HCT116 (cell line): ENCODE measurements around the gene CLEC17A. TPM values are rescaled to one million over a fixed set of nuclear protein-coding genes. Genes with fewer than 3 reads are reported as not detected.

Experiments used
- ATAC-seq: fragments of 200-7000 bp; cut with Tn5 transposase; 2 replicates; pipeline ENCODE4 v1.9.1; 2020; ENCODE audit warnings: mild to moderate bottlenecking, moderate library complexity
- BruUV-seq: library from RNA; stranded (reverse); fragments of 400-500 nt; replicated peaks from 2 replicates; lab custom pipeline; 2021; lab: Mats Ljungman, UMichigan
- CTCF ChIA-PET: fragments of 300-600 bp; sonication (Branson Sonifier 250); formaldehyde crosslinking; loops from one replicate; lab custom pipeline; 2021; ENCODE audit warnings: antibody characterized with exemption; lab: Charles Lee
- POLR2A ChIA-PET: fragments of 300-600, 350-600 bp; sonication (Branson Sonifier 250); formaldehyde crosslinking; loops from one replicate; lab custom pipeline; 2021; ENCODE audit warnings: antibody characterized with exemption; lab: Charles Lee
- RAD21 ChIA-PET, 2 experiments: fragments of 300-600 bp; sonication (Branson Sonifier 250); formaldehyde crosslinking; loops; one replicate each; lab custom pipeline; 2023; ENCODE audit warnings: low total read pairs in 2 of 2; ENCODE audit not compliant: uncharacterized antibody in 2 of 2, unreplicated experiment in 2 of 2, low non-redundant PET in 1 of 2; lab: Charles Lee
- DNase-seq: peaks from one replicate; pipeline ENCODE4 v3.0.0-alpha.2; 2010; ENCODE audit warnings: low read depth, low spot score
- H2AFZ ChIP-seq: fragments of 200-600 bp; shearing (Covaris generic), sonication (generic); 2 replicates; pipeline ENCODE4 v1.6.1; 2017; ENCODE audit warnings: low read depth, mixed run types, mixed read lengths, antibody characterized with exemption, low read length; ENCODE audit not compliant: poor library complexity, severe bottlenecking
- H3K27ac ChIP-seq: 2 replicates; pipeline ENCODE4 v1.5.1; 2012; ENCODE audit warnings: low read depth, low read length
- H3K27me3 ChIP-seq: fragments of 200-600 bp; sonication (generic); 2 replicates; pipeline ENCODE4 v1.6.1; 2016; ENCODE audit warnings: mixed run types, low read length, mixed read lengths; ENCODE audit not compliant: insufficient read depth
- H3K36me3 ChIP-seq, 2 experiments: fragments of 200-500 bp in 1 of 2; fragments of 200-600 bp in 1 of 2; sonication (Bioruptor generic) in 1 of 2; sonication (generic) in 1 of 2; 2 replicates each; pipeline versions ENCODE4 v1.5.1 to v1.6.1; 2014 to 2016; ENCODE audit warnings: low read length in 2 of 2, inconsistent platforms in 1 of 2, mixed read lengths in 1 of 2, mixed run types in 1 of 2; ENCODE audit not compliant: insufficient read depth in 2 of 2, control insufficient read depth in 1 of 2
- H3K4me1 ChIP-seq, 2 experiments: fragments of 200-600 bp in 1 of 2; sonication (generic) in 1 of 2; 2 replicates each; pipeline versions ENCODE4 v1.5.1 to v1.6.1; 2012 to 2017; ENCODE audit warnings: low read length in 2 of 2, inconsistent platforms in 1 of 2, mild to moderate bottlenecking in 1 of 2, mixed read lengths in 1 of 2, mixed run types in 1 of 2, moderate library complexity in 1 of 2; ENCODE audit not compliant: insufficient read depth in 2 of 2, control insufficient read depth in 1 of 2
- H3K4me2 ChIP-seq: fragments of 200-600 bp; sonication (generic); 2 replicates; pipeline ENCODE4 v1.6.1; 2017; ENCODE audit warnings: mixed run types, low read length, mixed read lengths
- H3K4me3 ChIP-seq, 2 experiments: fragments of 200-600 bp in 1 of 2; sonication (generic) in 1 of 2; replicated peaks in 1 of 2; 2 replicates each; pipeline ENCODE4 v1.5.1; 2011 to 2016; ENCODE audit warnings: low read length in 2 of 2, control low read depth in 1 of 2, low read depth in 1 of 2, mild to moderate bottlenecking in 1 of 2, mixed read lengths in 1 of 2, mixed run types in 1 of 2
- H3K79me2 ChIP-seq: fragments of 200-600 bp; sonication (generic); 2 replicates; pipeline ENCODE4 v1.6.1; 2017; ENCODE audit warnings: mild to moderate bottlenecking, mixed run types, low read length, moderate library complexity, mixed read lengths; ENCODE audit not compliant: insufficient read depth
- H3K9ac ChIP-seq: fragments of 200-600 bp; sonication (generic); 2 replicates; pipeline ENCODE4 v1.6.1; 2016; ENCODE audit warnings: low read length, mixed read lengths
- H3K9me2 ChIP-seq: fragments of 200-600 bp; sonication (generic), shearing (Covaris generic); 2 replicates; pipeline ENCODE4 v1.6.1; 2017; ENCODE audit warnings: mixed run types, mild to moderate bottlenecking, moderate library complexity; ENCODE audit not compliant: insufficient read depth
- H3K9me3 ChIP-seq, 2 experiments: fragments of 200-500 bp in 1 of 2; fragments of 200-600 bp in 1 of 2; sonication (Bioruptor generic) in 1 of 2; sonication (generic) in 1 of 2; 2 replicates each; pipeline ENCODE4 v1.6.1; 2014 to 2017; ENCODE audit warnings: low read length in 2 of 2, mixed read lengths in 2 of 2, inconsistent platforms in 1 of 2, low read depth in 1 of 2, mild to moderate bottlenecking in 1 of 2, mixed run types in 1 of 2, moderate library complexity in 1 of 2; ENCODE audit not compliant: control insufficient read depth in 1 of 2, insufficient read depth in 1 of 2
- H4K20me1 ChIP-seq: fragments of 200-600 bp; sonication (generic), shearing (Covaris generic); 2 replicates; pipeline ENCODE4 v1.6.1; 2017; ENCODE audit warnings: mixed run types, mild to moderate bottlenecking, moderate library complexity; ENCODE audit not compliant: insufficient read depth
- CBX3 ChIP-seq: IDR thresholded peaks from 2 replicates; pipeline ENCODE4 v1.6.1; 2012; ENCODE audit warnings: low read depth
- EGR1 ChIP-seq: IDR thresholded peaks from 2 replicates; pipeline ENCODE4 v1.6.1; 2012; ENCODE audit warnings: low read depth
- ELF1 ChIP-seq: IDR thresholded peaks from 2 replicates; pipeline ENCODE4 v1.6.1; 2012; ENCODE audit warnings: low read depth, borderline replicate concordance
- EZH2phosphoT487 ChIP-seq: fragments of 200-600 bp; IDR thresholded peaks from 2 replicates; pipeline ENCODE4 v1.6.1; 2018; ENCODE audit warnings: antibody characterized with exemption, borderline replicate concordance
- FOSL1 ChIP-seq: IDR thresholded peaks from 2 replicates; pipeline ENCODE4 v1.6.1; 2012; ENCODE audit warnings: low read depth
- JUND ChIP-seq: IDR thresholded peaks from 2 replicates; pipeline ENCODE4 v1.6.1; 2012
- POLR2A ChIP-seq: IDR thresholded peaks from 2 replicates; pipeline ENCODE4 v1.7.0; 2011; ENCODE audit warnings: borderline replicate concordance; ENCODE audit not compliant: insufficient read depth, insufficient read length; ENCODE audit errors: extremely low read depth
- RAD21 ChIP-seq: IDR thresholded peaks from 2 replicates; pipeline ENCODE4 v1.6.1; 2012; ENCODE audit warnings: low read depth, mild to moderate bottlenecking
- SIN3A ChIP-seq: IDR thresholded peaks from 2 replicates; pipeline ENCODE4 v1.6.1; 2012; ENCODE audit warnings: low read depth
- SRF ChIP-seq: IDR thresholded peaks from 2 replicates; pipeline ENCODE4 v1.6.1; 2012; ENCODE audit warnings: low read depth
- TCF7L2 ChIP-seq: IDR thresholded peaks from 2 replicates; pipeline ENCODE4 v1.7.0; 2011; ENCODE audit warnings: borderline replicate concordance, inconsistent platforms; ENCODE audit not compliant: insufficient read depth, insufficient read length; ENCODE audit errors: extremely low read depth
- YY1 ChIP-seq: IDR thresholded peaks from 2 replicates; pipeline ENCODE4 v1.6.1; 2011; ENCODE audit warnings: low read length, low read depth, moderate library complexity, mild to moderate bottlenecking; ENCODE audit not compliant: insufficient replicate concordance; ENCODE audit errors: extremely low read depth
- ZFX ChIP-seq: fragments of 450-650 bp; IDR thresholded peaks from 2 replicates; pipeline ENCODE4 v1.6.1; 2017
- ZNF274 ChIP-seq: fragments of 200-500 bp; sonication (Bioruptor generic); IDR thresholded peaks from 2 replicates; pipeline ENCODE4 v1.6.1; 2014; ENCODE audit warnings: mild to moderate bottlenecking, low read depth, low read length, inconsistent platforms
- intact Hi-C: fragments of 100-400 bp; cut with micrococcal nuclease; formaldehyde crosslinking; loops from 2 replicates; pipeline ENCODE4 v1.10.0; 2022
- total RNA-seq: library from RNA; stranded (reverse); gene quantifications from one replicate; pipeline ENCODE4 v1.2.1, GENCODE V29; 2021; ENCODE audit not compliant: unreplicated experiment
- TF ChIP-seq, protein P1 (sequence below): IDR thresholded peaks from 2 replicates; pipeline ENCODE4 v1.6.1; 2011; ENCODE audit warnings: mild to moderate bottlenecking, low read length, moderate library complexity; ENCODE audit not compliant: insufficient replicate concordance; ENCODE audit errors: extremely low read depth
- TF ChIP-seq, protein P2 (sequence below): IDR thresholded peaks from 2 replicates; pipeline ENCODE4 v1.6.1; 2012; ENCODE audit warnings: low read depth
- TF ChIP-seq, protein P3 (sequence below): IDR thresholded peaks from 2 replicates; pipeline ENCODE4 v1.6.1; 2012
- TF ChIP-seq, protein P4 (sequence below): IDR thresholded peaks from 2 replicates; pipeline ENCODE4 v1.6.1; 2012

The CLEC17A gene
- total RNA-seq, 1 experiment from 2014 or later: not detected

DNA sequence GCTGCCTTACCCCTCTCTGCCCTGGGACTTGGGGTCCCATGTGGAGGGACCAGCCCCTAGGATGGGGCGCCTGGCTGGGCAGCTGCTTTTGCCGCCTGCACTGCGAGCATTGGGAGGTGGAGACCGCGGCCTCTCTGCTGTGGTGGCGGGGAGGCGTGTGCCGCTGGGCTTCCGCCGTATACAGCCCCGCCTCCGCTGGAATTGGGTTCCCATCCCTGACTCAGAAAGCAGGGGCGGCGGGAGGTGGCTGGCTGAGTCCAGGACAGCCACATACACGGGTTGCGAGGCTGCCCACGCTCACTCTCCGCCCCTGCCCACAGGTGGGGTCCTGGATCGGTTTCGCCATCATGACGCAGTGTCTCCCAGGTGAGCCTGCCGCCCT, 17.6 kb upstream of the CLEC17A start:
- no peak overlapping the region for H3K4me3 ChIP-seq
- ChIA-PET RAD21 (no interaction called here), POLR2A (no interaction called here), CTCF (no interaction called here)
- BruUV-seq: TSS peak; percentile 84
- H2AFZ ChIP-seq: no peak overlapping the region
- no peaks in the 10 kb centered on the region for H3K9me3 ChIP-seq
- intact Hi-C loops: no loop called here
- no peak overlapping the region for H3K4me2 ChIP-seq
- ATAC-seq: no peak
- peaks cover 53% of the 10 kb centered on the region for H3K79me2 ChIP-seq
- no peak for DNase-seq
- H3K27ac ChIP-seq: no peak overlapping the region
- peaks cover 7 to 19% of the 10 kb centered on the region in 2 experiments; a peak in 3 of 4 replicates for H3K4me1 ChIP-seq
- peaks cover 0 to 4% of the 10 kb centered on the region in 2 experiments; a peak in 2 of 4 replicates for H3K36me3 ChIP-seq
- no peaks in the 10 kb centered on the region for H3K9me2 ChIP-seq
- H3K27me3 ChIP-seq: no peaks in the 10 kb centered on the region
- TF ChIP-seq, protein P1, sequence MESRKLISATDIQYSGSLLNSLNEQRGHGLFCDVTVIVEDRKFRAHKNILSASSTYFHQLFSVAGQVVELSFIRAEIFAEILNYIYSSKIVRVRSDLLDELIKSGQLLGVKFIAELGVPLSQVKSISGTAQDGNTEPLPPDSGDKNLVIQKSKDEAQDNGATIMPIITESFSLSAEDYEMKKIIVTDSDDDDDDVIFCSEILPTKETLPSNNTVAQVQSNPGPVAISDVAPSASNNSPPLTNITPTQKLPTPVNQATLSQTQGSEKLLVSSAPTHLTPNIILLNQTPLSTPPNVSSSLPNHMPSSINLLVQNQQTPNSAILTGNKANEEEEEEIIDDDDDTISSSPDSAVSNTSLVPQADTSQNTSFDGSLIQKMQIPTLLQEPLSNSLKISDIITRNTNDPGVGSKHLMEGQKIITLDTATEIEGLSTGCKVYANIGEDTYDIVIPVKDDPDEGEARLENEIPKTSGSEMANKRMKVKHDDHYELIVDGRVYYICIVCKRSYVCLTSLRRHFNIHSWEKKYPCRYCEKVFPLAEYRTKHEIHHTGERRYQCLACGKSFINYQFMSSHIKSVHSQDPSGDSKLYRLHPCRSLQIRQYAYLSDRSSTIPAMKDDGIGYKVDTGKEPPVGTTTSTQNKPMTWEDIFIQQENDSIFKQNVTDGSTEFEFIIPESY: no peak
- TF ChIP-seq, protein P2, sequence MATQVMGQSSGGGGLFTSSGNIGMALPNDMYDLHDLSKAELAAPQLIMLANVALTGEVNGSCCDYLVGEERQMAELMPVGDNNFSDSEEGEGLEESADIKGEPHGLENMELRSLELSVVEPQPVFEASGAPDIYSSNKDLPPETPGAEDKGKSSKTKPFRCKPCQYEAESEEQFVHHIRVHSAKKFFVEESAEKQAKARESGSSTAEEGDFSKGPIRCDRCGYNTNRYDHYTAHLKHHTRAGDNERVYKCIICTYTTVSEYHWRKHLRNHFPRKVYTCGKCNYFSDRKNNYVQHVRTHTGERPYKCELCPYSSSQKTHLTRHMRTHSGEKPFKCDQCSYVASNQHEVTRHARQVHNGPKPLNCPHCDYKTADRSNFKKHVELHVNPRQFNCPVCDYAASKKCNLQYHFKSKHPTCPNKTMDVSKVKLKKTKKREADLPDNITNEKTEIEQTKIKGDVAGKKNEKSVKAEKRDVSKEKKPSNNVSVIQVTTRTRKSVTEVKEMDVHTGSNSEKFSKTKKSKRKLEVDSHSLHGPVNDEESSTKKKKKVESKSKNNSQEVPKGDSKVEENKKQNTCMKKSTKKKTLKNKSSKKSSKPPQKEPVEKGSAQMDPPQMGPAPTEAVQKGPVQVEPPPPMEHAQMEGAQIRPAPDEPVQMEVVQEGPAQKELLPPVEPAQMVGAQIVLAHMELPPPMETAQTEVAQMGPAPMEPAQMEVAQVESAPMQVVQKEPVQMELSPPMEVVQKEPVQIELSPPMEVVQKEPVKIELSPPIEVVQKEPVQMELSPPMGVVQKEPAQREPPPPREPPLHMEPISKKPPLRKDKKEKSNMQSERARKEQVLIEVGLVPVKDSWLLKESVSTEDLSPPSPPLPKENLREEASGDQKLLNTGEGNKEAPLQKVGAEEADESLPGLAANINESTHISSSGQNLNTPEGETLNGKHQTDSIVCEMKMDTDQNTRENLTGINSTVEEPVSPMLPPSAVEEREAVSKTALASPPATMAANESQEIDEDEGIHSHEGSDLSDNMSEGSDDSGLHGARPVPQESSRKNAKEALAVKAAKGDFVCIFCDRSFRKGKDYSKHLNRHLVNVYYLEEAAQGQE: no peak
- TF ChIP-seq POLR2A (no peak), JUND (no peak), SRF (no peak), TCF7L2 (no peak), EZH2phosphoT487 (no peak), YY1 (no peak), EGR1 (no peak), RAD21 (no peak), ZNF274 (no peak), ZFX (no peak), FOSL1 (no peak), ELF1 (no peak), SIN3A (no peak), CBX3 (no peak)
- TF ChIP-seq, protein P3, sequence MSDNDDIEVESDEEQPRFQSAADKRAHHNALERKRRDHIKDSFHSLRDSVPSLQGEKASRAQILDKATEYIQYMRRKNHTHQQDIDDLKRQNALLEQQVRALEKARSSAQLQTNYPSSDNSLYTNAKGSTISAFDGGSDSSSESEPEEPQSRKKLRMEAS: no peak
- TF ChIP-seq, protein P4, sequence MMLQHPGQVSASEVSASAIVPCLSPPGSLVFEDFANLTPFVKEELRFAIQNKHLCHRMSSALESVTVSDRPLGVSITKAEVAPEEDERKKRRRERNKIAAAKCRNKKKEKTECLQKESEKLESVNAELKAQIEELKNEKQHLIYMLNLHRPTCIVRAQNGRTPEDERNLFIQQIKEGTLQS: no peak
- H3K9ac ChIP-seq: no peak overlapping the region
- no peaks in the 10 kb centered on the region for H4K20me1 ChIP-seq
